ENCODE data around the gene TUT7.
A peak's percentile ranks its signal among the peaks of the same experiment; 100 is the strongest.
"Not testable (repeated sequence)": the region's sequence is repeated elsewhere in the genome, so short reads cannot be mapped to it uniquely, and the experiment has no call there.

TUT7 gene

GRCh38 chr9:86354011-86354817, at the start of gene TUT7:
TSS of gene TUT7 (minus strand) at chr9:86354410. CDS start at chr9:86353199, 1,211 bp downstream.
- DNase-seq, result peak; percentile 95

GRCh38 chr9:86402591-86402990, 48.4 kb upstream of the TUT7 start:
- no peak for DNase-seq

GRCh38 chr9:86396412-86396811, 42.2 kb upstream of the TUT7 start:
- DNase-seq, result no peak

- DNase-seq, result not testable (repeated sequence)
These were observed 36.0 kb upstream of the TUT7 start for GRCh38 chr9:86390184-86390583.

- DNase-seq, result no peak
These were observed 35.4 kb upstream of the TUT7 start for GRCh38 chr9:86389628-86390027.

- DNase-seq, result no peak
These were observed 33.2 kb upstream of the TUT7 start for GRCh38 chr9:86387376-86387775.

GRCh38 chr9:86383000-86383399, 28.8 kb upstream of the TUT7 start:
- DNase-seq, result not testable (repeated sequence)

- no peak for DNase-seq
These were observed 21.8 kb upstream of the TUT7 start for GRCh38 chr9:86376016-86376415.

GRCh38 chr9:86369810-86370209, 15.6 kb upstream of the TUT7 start:
- DNase-seq, result no peak

GRCh38 chr9:86368871-86369521, 14.8 kb upstream of the TUT7 start:
- DNase-seq, result peak; percentile 48

- no peak for DNase-seq
These were observed 7.0 kb upstream of the TUT7 start for GRCh38 chr9:86361176-86361575.

- DNase-seq, result no peak
These were observed 5.1 kb upstream of the TUT7 start for GRCh38 chr9:86359151-86359879.

GRCh38 chr9:86356871-86357866, 3.0 kb upstream of the TUT7 start:
- DNase-seq, result no peak

- no peak for DNase-seq
These were observed 1.6 kb upstream of the TUT7 start for GRCh38 chr9:86355814-86356213.

GRCh38 chr9:86354818-86355309, 654 bp upstream of the TUT7 start:
- DNase-seq, result peak; percentile 13

GRCh38 chr9:86353655-86354010, 577 bp downstream of the TUT7 start:
- no peak for DNase-seq

GRCh38 chr9:86352440-86353077, 1.7 kb downstream of the TUT7 start:
- DNase-seq, result no peak

GRCh38 chr9:86351880-86352279, 2.3 kb downstream of the TUT7 start:
- no peak for DNase-seq

GRCh38 chr9:86350006-86350760, 4.0 kb downstream of the TUT7 start:
- DNase-seq, result no peak

GRCh38 chr9:86349271-86349670, 4.9 kb downstream of the TUT7 start:
- DNase-seq, result peak; percentile 57

- DNase-seq, result no peak
These were observed 6.2 kb downstream of the TUT7 start for GRCh38 chr9:86347991-86348390.

All from fibroblast of skin of right quadriceps (primary cell).